Measurements from ENCODE around the gene UFL1.
A peak's percentile ranks its signal among the peaks of the same experiment; 100 is the strongest.

UFL1 gene

GRCh38 chr6:96509281-96509680, 12.3 kb upstream of the UFL1 start:
- Histone ChIP-seq H3K9me3 (ENCODE audit: low read length) (no peaks in the 10 kb centered on the region), H4K20me1 (ENCODE audit: insufficient read depth, low read length) (no peaks in the 10 kb centered on the region), H3K9ac (ENCODE audit: low read length) (no peak overlapping the region), H3K27ac (ENCODE audit: low read depth, low read length, poor library complexity, severe bottlenecking) (no peak overlapping the region), H2AFZ (ENCODE audit: low read length) (no peak overlapping the region), H3K27me3 (ENCODE audit: insufficient read depth, low read length) (no peaks in the 10 kb centered on the region), H3K79me2 (ENCODE audit: insufficient read depth, low read length) (no peaks in the 10 kb centered on the region), H3K36me3 (ENCODE audit: insufficient read depth, low read length) (peaks cover 12% of the 10 kb centered on the region), H3K4me1 (ENCODE audit: insufficient read depth, low read length, severe bottlenecking) (no peaks in the 10 kb centered on the region), H3F3A (ENCODE audit: insufficient read depth, low read length) (no peaks in the 10 kb centered on the region), H3K4me3 (ENCODE audit: low read depth, low read length, poor library complexity, severe bottlenecking) (no peak overlapping the region), H3K9me2 (ENCODE audit: low read depth, low read length) (no peaks in the 10 kb centered on the region), H3K4me2 (ENCODE audit: low read length) (no peak overlapping the region)
- TF ChIP-seq CTCF (IDR thresholded peaks at IDR 0.05; ENCODE audit: low read length) (no peak), EZH2 (IDR thresholded peaks at IDR 0.05; ENCODE audit: borderline replicate concordance, low read length) (no peak)

- peak overlapping the region; percentile 80 for H3K4me3 ChIP-seq (ENCODE audit: low read depth, low read length, poor library complexity, severe bottlenecking)
- H3K79me2 ChIP-seq (ENCODE audit: insufficient read depth, low read length): peaks cover 8% of the 10 kb centered on the region
- no peaks in the 10 kb centered on the region for H3F3A ChIP-seq (ENCODE audit: insufficient read depth, low read length)
- no peak overlapping the region for H2AFZ ChIP-seq (ENCODE audit: low read length)
- H4K20me1 ChIP-seq (ENCODE audit: insufficient read depth, low read length): no peaks in the 10 kb centered on the region
- peaks cover 21% of the 10 kb centered on the region for H3K36me3 ChIP-seq (ENCODE audit: insufficient read depth, low read length)
- no peaks in the 10 kb centered on the region for H3K9me2 ChIP-seq (ENCODE audit: low read depth, low read length)
- TF ChIP-seq CTCF (IDR thresholded peaks at IDR 0.05; ENCODE audit: low read length) (no peak), EZH2 (IDR thresholded peaks at IDR 0.05; ENCODE audit: borderline replicate concordance, low read length) (no peak)
- peak overlapping the region; percentile 82 for H3K9ac ChIP-seq (ENCODE audit: low read length)
- H3K4me2 ChIP-seq (ENCODE audit: low read length): peak overlapping the region; percentile 80
- H3K4me1 ChIP-seq (ENCODE audit: insufficient read depth, low read length, severe bottlenecking): peaks cover 31% of the 10 kb centered on the region
- H3K9me3 ChIP-seq (ENCODE audit: low read length): no peaks in the 10 kb centered on the region
- peak overlapping the region; percentile 76 for H3K27ac ChIP-seq (ENCODE audit: low read depth, low read length, poor library complexity, severe bottlenecking)
- no peaks in the 10 kb centered on the region for H3K27me3 ChIP-seq (ENCODE audit: insufficient read depth, low read length)
Observed at GRCh38 chr6:96520171-96521115, 1.2 kb upstream of the UFL1 start.

GRCh38 chr6:96521306-96521643, 331 bp upstream of the UFL1 start:
- Histone ChIP-seq H3K27ac (ENCODE audit: low read depth, low read length, poor library complexity, severe bottlenecking) (peak overlapping the region; percentile 76), H3K36me3 (ENCODE audit: insufficient read depth, low read length) (peaks cover 28% of the 10 kb centered on the region), H4K20me1 (ENCODE audit: insufficient read depth, low read length) (no peaks in the 10 kb centered on the region), H3K79me2 (ENCODE audit: insufficient read depth, low read length) (peaks cover 8% of the 10 kb centered on the region), H3K9me2 (ENCODE audit: low read depth, low read length) (no peaks in the 10 kb centered on the region), H3K27me3 (ENCODE audit: insufficient read depth, low read length) (no peaks in the 10 kb centered on the region), H2AFZ (ENCODE audit: low read length) (0 out of 2 replicates have a peak overlapping the region, but pooled peaks have one; percentile 12), H3K9me3 (ENCODE audit: low read length) (no peaks in the 10 kb centered on the region), H3K4me2 (ENCODE audit: low read length) (peak overlapping the region; percentile 80), H3K9ac (ENCODE audit: low read length) (peak overlapping the region; percentile 82), H3F3A (ENCODE audit: insufficient read depth, low read length) (no peaks in the 10 kb centered on the region), H3K4me3 (ENCODE audit: low read depth, low read length, poor library complexity, severe bottlenecking) (peak overlapping the region; percentile 80), H3K4me1 (ENCODE audit: insufficient read depth, low read length, severe bottlenecking) (peaks cover 31% of the 10 kb centered on the region)
- TF ChIP-seq EZH2 (IDR thresholded peaks at IDR 0.05; ENCODE audit: borderline replicate concordance, low read length) (no peak), CTCF (IDR thresholded peaks at IDR 0.05; ENCODE audit: low read length) (no peak)

All from OCI-LY1 (cell line).